Tongue (tissue), 2 donors: Measurements from ENCODE around the gene ZNF511. TPM values are rescaled to one million over a fixed set of nuclear protein-coding genes. Genes with fewer than 3 reads are reported as not detected.

ENCODE experiments used
- DNase-seq: peaks from one replicate; pipeline ENCODE4 v3.0.0-alpha.2; 2015
- total RNA-seq: library from RNA; depleted of rRNA; stranded (reverse); fragments of >200 nt; gene quantifications from one replicate; pipeline ENCODE4 v1.2.3, GENCODE V29; 2014

ZNF511 gene
- total RNA-seq, 1 donor from 2014 or later = 27.6 TPM

DNA sequence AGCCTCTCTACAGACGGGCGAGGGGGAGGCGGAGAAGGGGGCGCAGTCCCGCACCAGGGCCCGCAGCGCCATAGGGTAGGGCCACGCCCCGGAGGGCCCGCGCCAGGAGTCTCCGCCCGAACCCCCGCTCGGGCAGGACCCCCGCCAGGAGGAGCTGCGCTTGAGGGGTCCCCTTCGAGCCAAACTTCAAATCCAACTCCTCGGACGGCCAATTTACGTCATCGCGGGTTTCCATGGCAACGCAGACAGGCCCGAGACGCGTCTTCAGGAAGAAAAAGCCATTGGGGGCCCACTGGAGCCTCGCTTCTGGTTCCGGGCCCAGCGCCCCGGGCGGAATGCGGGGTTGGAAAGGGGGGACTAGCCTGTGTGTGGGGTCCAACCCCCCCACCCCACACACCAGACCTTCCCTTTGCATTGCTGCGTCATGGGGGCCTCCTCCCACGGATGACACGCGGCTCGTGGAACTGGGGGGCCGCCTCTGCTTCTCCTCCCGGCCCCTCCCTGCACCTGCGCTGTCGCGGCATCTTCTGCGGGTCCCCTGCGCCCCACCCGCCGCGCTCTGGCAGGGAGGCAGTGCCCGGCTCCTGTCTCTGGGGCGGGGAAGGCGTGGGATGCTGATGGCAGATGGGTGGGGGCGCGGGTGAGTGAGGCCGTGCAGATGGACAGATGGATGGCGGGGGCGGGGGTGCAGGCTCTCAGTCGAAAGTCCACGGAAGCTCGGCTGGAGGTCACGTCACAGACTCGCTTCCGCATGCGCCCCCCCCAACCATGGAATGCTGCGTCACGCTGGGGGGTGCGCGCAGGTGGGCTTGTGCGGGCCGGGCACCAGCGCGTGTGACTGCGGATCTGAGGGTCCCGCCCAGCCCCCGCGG lies 26.8 kb downstream of the ZNF511 start:
- peak; percentile 81 for DNase-seq

DNA sequence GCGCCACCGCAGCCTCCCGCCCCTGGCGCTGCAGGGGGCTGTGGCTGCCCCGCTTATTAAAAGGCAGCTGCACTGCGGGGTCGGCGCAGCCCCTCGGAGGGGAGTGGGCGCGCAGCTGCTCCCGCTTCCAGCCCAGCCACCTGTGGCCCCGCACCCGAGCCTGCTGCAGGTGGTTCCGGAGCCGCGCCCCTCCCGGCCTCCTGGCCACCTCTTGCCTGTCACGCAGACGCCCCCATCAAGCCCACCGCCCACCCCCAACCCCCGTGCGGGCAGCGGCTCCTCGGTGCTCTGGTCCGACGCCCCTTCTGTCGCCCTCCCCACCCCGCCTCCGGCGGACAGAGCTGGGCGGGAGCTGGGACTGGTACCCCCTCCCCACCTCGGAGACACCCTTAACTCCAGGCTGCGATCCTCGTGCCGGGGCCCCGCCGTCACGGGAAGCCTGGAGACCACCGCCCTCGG lies 27.4 kb downstream of the ZNF511 start:
- DNase-seq = no peak

DNA sequence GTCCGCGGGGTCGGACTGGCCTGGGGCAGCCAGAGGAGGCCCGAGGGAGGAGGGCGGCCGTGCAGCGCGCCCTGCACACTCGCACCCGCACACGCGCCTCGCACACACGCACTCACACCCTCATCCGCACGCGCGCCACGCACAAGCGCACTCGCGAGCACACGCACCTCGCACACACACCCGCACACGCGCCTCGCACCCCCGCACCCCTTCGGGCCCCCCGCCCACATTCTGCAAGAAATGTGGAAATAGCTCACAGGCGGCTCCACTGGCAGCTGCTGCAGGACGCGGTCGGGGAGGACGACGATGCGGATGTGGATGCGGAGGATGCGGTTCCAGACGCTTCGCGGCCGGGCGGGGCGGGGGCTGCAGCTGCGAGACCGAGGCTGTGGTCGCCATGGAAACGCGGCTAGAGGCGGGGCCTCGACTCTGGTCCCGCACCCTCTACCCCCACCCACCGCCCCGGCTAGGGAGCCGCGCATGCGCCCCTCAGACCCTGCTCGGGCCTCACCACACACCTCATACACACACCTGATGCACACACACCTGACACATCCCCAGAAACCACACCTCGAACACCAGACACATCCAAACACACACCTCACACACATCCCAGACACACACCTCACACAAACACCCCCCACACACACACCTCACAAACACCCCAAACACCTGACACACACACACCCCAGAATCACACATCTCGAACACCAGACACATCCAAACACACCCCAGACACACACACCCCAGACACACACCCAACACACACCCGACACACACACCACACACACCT lies 28.1 kb downstream of the ZNF511 start, which contains the start of gene CALY:
TSS of gene CALY (minus strand) at position 320 of the 793 bp plus-strand sequence. CDS start 7,907 bp downstream, outside the sequence.
- peak; percentile 34 for DNase-seq

GRCh38 chr10:133337370-133337725 lies 28.6 kb downstream of the ZNF511 start:
- no peak for DNase-seq

GRCh38 chr10:133338080-133339071 lies 29.7 kb downstream of the ZNF511 start:
- no peak for DNase-seq

GRCh38 chr10:133339708-133340380 lies 31.1 kb downstream of the ZNF511 start:
- DNase-seq = no peak

DNA sequence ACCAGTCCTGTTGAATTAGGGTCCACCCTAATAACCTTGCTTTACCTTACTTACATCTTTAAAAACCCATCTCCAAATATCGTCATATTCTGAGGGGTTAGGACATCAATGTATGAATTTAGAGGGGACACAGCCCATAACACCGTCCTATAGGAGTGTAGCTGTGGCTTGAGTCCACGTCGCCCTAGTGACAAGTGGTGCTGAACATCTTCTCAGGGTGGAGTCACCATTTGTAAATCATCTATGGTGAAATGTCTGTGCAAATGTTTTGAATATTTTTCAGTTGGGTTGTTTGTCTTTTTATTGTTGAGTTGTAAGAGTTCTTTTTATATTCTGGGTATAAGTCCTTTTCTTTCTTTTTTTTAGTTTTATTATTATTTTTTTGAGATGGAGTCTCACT lies 33.3 kb downstream of the ZNF511 start:
- no peak for DNase-seq

- DNase-seq = no peak
Observed at GRCh38 chr10:133342942-133343341, 34.2 kb downstream of the ZNF511 start.

- no peak for DNase-seq
Observed at GRCh38 chr10:133343558-133343957, 34.8 kb downstream of the ZNF511 start.

DNA sequence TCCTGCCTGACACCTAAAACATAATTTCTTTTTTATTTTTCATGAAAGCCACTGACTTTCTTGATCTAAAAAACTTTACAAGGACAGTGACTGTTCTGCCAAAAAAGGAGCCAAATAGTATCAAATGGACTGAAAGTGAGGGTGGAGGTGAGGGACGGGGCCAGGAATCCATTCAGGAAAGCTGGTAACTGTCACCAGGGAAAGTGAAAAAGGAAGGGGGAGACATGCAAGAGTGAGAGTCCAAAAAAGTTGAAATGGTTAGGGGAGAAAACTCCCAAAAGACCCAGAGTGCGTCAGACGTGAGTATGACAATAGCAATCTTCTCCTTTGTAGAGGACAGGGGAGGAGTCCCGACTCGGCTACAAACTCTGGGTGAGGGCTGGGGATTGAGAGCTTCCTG lies 35.5 kb downstream of the ZNF511 start:
- DNase-seq = no peak

- no peak for DNase-seq
Observed at GRCh38 chr10:133346413-133346812, 37.7 kb downstream of the ZNF511 start.

DNA sequence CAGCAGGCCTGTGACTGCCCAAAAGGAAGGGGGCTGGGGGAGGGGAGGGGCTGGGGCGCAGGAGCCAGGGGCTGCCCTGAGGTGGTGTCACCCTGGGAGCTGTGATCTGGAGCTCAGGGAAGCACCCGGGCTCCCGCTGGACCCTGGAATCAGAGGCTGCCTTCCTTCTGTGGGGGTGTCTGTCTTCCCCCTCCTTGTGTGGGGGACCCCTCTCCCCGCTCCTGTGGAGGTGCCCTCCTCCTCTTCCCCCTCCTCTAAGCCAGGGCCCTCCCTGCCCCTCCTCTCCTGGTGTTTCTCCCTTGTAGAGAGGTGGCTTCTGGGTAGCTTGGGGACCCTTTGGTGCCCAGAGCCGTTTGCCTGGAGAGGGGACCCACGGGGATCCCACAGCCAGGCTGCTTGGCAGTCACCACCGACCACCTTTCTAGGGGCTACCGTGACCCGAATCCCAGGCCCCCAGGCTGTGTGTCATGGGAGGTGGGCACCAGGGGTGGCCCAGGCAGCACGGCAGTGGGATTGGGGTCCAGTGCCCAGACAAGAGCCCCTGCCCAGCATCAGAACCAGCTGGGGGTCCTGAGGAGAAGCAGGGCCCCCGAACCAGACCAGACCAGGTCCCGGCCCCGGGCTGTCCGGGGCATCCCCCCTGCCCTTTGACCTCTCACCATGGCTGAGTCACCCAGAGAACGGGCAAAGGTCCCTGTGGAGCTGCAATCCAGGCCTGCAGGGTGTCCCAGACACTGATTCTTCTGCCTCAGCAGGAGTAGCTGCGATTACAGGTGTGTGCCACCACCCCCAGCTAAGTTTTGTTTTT lies 39.2 kb downstream of the ZNF511 start:
- no peak for DNase-seq

- DNase-seq = no peak
Observed at GRCh38 chr10:133349160-133349568, 40.5 kb downstream of the ZNF511 start.

- DNase-seq = no peak
Observed at GRCh38 chr10:133349577-133350011, 40.9 kb downstream of the ZNF511 start.

DNA sequence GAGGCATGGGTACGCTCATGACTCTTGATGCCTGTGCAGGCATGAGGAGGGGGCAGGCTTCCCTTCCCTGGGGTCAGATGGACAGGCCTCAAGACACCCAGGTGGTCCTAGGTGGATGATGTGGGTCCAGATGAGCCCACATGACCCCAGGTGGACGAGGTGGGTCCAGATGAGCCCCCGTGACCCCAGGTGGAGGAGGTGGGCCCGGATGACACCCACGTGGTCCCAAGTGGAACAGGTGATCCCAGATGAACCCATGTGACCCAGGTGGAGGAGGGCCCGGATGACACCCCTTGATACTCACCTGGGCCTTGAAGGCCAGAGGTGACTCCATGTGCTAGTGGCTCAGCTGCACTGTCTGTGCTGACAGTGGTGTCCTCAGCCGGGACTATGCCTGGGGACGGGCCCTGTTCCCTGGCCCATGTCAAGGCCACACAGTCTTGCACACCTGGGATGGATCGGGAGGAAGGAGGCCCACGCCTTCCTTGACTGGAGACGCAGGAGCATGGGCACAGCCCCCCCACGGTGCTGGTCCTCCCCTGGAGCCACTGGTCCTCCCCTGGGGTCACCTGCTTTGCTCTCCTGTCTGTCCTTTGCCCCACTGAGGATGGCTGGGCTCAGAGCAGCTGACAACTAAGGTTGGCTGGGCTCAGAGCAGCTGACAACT lies 41.7 kb downstream of the ZNF511 start:
- DNase-seq = no peak

DNA sequence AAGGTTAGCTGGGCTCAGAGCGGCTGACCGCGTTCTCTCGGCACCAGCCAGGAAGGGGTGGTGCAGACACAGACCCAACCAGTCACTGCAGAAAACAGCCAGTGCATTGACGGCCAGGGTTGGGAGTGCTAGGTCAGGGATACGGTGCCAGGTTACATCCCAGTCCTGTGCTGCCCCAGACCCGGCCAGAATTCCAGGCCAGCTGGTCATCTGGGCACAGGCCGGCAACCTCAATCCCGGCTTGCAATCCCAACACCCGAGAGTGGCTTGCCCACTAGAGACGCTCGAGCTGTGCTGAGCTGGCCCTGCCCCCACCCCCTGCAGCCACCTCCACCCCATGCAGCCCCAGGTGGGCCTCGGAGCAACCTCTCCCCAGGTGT lies 42.2 kb downstream of the ZNF511 start:
- DNase-seq = no peak

DNA sequence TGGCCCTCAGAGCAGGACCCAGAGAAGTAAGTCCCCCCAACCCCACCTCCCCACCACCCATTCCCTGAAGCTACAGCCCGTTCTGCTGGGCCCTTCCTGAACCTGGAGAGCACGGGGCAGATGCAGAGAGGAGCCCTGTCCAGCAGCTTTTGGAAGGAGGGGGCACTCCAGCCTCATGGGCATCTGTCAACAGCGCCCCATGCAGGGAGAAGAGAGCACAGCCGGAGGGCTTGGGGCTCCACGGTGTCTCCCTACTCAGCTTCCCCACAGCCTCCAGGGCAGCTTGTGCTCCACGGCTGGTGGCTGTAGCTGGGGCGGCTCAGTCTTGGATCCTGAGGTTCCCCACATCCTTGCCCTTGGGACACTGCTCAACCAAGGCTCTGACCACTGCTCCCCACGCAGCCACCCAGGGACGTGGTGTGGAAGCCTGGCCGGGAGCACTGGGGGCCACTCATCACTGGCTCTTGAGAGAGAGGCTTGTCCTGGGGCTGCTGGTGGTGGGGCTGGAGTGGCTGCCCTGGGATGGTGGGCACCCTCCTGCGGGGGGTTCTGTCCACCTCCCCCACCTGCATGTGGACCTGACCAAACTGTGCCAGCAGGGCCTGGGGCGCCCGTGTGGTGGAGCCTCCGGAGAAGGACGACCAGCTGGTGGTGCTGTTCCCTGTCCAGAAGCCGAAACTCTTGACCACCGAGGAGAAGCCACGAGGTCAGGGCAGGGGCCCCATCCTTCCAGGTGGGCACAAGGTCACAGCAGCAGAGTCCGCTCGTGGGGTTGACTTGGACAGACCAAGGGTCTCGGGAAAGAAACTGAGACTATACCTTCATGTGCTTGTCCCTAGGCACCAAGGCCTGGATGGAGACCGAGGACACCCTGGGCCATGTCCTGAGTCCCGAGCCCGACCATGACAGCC lies 42.9 kb downstream of the ZNF511 start:
- no peak for DNase-seq

GRCh38 chr10:133353202-133353959 lies 44.7 kb downstream of the ZNF511 start:
- no peak for DNase-seq
